A549 (cell line): ENCODE data around the gene ZRANB1.

Source experiments
- CEBPB ChIP-seq, 2 experiments: fragments of >200 bp in 1 of 2; sonication (Bioruptor Twin) in 1 of 2; formaldehyde crosslinking in 1 of 2; IDR thresholded peaks; 2 replicates each; pipeline ENCODE4 v1.6.1; 2012 to 2016
- CTCF ChIP-seq: fragments of >200 bp; sonication (Bioruptor Twin); formaldehyde crosslinking; IDR thresholded peaks from 3 replicates; pipeline ENCODE4 v1.5.1; 2016
- ESRRA ChIP-seq: fragments of 150-350 bp; IDR thresholded peaks from 2 replicates; pipeline ENCODE4 v1.6.1; 2014; ENCODE audit warnings: mild to moderate bottlenecking, low read length, borderline replicate concordance
- JUN ChIP-seq, 2 experiments: fragments of >200 bp; sonication (Bioruptor Twin); formaldehyde crosslinking; IDR thresholded peaks; 2 replicates in 1 of 2; 3 replicates in 1 of 2; pipeline ENCODE4 v1.6.1; 2016 to 2017
- JUNB ChIP-seq: fragments of >200 bp; sonication (Bioruptor Twin); formaldehyde crosslinking; IDR thresholded peaks from 2 replicates; pipeline ENCODE4 v1.6.1; 2016
- POLR2A ChIP-seq: IDR thresholded peaks from 2 replicates; pipeline ENCODE4 v1.6.1; 2012; ENCODE audit warnings: mild to moderate bottlenecking, low read length
- RCOR1 ChIP-seq: fragments of 150-350 bp; IDR thresholded peaks from 2 replicates; pipeline ENCODE4 v1.6.1; 2014; ENCODE audit warnings: antibody characterized with exemption, low read length, low read depth
- TF ChIP-seq, protein P1 (sequence below): IDR thresholded peaks from 2 replicates; pipeline ENCODE4 v1.6.1; 2012; ENCODE audit warnings: low read depth, borderline replicate concordance
- TF ChIP-seq, protein P2 (sequence below): fragments of 200-600 bp; sonication (generic); IDR thresholded peaks from 2 replicates; pipeline ENCODE4 v1.6.1; 2016; ENCODE audit warnings: antibody characterized with exemption, mild to moderate bottlenecking, moderate library complexity

GRCh38 chr10:125014836-125015355, 73.0 kb downstream of the ZRANB1 start:
- TF ChIP-seq ESRRA (no peak), POLR2A (no peak), CTCF (no peak), RCOR1 (no peak), CEBPB (IDR thresholded peaks at IDR 0.05) (no peak), JUNB (no peak), JUN (IDR thresholded peaks at IDR 0.05) (no peak)
- TF ChIP-seq, protein P1, sequence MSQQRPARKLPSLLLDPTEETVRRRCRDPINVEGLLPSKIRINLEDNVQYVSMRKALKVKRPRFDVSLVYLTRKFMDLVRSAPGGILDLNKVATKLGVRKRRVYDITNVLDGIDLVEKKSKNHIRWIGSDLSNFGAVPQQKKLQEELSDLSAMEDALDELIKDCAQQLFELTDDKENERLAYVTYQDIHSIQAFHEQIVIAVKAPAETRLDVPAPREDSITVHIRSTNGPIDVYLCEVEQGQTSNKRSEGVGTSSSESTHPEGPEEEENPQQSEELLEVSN, result no peak
- TF ChIP-seq, protein P2, sequence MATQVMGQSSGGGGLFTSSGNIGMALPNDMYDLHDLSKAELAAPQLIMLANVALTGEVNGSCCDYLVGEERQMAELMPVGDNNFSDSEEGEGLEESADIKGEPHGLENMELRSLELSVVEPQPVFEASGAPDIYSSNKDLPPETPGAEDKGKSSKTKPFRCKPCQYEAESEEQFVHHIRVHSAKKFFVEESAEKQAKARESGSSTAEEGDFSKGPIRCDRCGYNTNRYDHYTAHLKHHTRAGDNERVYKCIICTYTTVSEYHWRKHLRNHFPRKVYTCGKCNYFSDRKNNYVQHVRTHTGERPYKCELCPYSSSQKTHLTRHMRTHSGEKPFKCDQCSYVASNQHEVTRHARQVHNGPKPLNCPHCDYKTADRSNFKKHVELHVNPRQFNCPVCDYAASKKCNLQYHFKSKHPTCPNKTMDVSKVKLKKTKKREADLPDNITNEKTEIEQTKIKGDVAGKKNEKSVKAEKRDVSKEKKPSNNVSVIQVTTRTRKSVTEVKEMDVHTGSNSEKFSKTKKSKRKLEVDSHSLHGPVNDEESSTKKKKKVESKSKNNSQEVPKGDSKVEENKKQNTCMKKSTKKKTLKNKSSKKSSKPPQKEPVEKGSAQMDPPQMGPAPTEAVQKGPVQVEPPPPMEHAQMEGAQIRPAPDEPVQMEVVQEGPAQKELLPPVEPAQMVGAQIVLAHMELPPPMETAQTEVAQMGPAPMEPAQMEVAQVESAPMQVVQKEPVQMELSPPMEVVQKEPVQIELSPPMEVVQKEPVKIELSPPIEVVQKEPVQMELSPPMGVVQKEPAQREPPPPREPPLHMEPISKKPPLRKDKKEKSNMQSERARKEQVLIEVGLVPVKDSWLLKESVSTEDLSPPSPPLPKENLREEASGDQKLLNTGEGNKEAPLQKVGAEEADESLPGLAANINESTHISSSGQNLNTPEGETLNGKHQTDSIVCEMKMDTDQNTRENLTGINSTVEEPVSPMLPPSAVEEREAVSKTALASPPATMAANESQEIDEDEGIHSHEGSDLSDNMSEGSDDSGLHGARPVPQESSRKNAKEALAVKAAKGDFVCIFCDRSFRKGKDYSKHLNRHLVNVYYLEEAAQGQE, result no peak
